Measurements from ENCODE around the gene CRELD2. TPM values are rescaled to one million over a fixed set of nuclear protein-coding genes. Genes with fewer than 3 reads are reported as not detected.
A peak's percentile ranks its signal among the peaks of the same experiment; 100 is the strongest.

CRELD2 gene
- total and polyA plus RNA-seq, 2 of the 8 experiments (the other 6 are each of a cell fraction or from before 2014, with no cell fraction given) = 24.5 to 36.6 TPM

DNA sequence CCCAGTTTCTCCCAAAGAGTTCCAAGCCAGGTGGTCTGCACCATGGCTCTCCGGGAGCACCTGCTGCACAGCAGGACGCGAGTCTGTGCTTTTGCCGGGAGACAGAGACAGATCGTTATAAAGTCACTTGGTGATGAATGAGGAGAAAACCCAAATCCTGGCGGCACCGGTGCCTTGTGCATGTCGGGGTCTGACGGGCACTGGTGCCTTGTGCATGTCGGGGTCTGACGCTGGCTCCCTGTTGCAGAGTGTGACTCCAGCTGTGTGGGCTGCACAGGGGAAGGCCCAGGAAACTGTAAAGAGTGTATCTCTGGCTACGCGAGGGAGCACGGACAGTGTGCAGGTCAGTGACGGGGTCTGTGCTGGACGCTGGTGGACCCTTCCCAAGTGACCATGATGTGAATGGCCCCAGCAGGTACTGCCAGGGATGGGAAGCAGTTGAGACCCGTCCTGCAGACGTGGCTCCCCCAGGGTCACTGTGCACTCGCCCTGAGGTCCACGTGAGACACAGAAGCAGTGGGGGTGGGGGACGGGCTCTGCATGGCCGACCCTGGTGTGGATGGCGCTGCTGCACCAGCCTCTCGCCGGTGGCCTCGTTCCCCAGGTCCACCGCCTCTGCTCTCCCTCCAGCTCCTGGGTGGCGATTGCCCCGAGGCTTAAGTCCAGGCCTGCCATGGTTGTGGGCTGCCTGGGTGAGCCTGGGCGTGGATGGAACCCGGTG, 5.8 kb downstream of the CRELD2 start:
- FAIRE-seq (no peak), DNase-seq (ENCODE audit: low read depth in 1 of 2, low spot score in 2 of 2) (no peak)
- peaks cover 0 to 3% (median 2%) of the 10 kb centered on the region in 4 experiments; a peak in 2 of 8 replicates for H3K36me3 ChIP-seq (ENCODE audit: control insufficient read depth in 2 of 4, insufficient read depth in 4 of 4, low read length in 3 of 4)
- ChIA-PET CTCF (ENCODE audit: partially characterized antibody) (interaction anchor here (0.9 to 1.1 kb wide), 3 partner anchors 106 to 157 kb away, joined by 3 read pairs; no protein-coding TSS in a partner anchor), POLR2A (ENCODE audit: partially characterized antibody) (no interaction called here)
- peaks cover 3% of the 10 kb centered on the region; the same call in 1 of the 2 replicates for H3K23me2 ChIP-seq (ENCODE audit: low read depth, low read length)
- H3K27me3 ChIP-seq (replicated peaks in 1 of 4; ENCODE audit: control insufficient read depth in 3 of 4, extremely low read depth in 1 of 4, insufficient read depth in 3 of 4, low read length in 3 of 4) = peaks cover 0 to 2% (median 0%) of the 10 kb centered on the region in 4 experiments; a peak in 3 of 7 replicates
- no peak overlapping the region for H2AK5ac ChIP-seq (ENCODE audit: low read depth, low read length)
- no peak overlapping the region for H4K5ac ChIP-seq (ENCODE audit: insufficient read length, low read depth, low read length)
- H3K79me1 ChIP-seq (ENCODE audit: low read depth, low read length) = no peaks in the 10 kb centered on the region
- H2BK20ac ChIP-seq (ENCODE audit: low read length) = no peak overlapping the region
- peaks cover 0 to 2% of the 10 kb centered on the region in 2 experiments for H4K20me1 ChIP-seq (replicated peaks in 1 of 2; ENCODE audit: control insufficient read depth in 1 of 2, insufficient read depth in 2 of 2, low read length in 2 of 2)
- no peaks in the 10 kb centered on the region; a peak in 2 of 7 replicates for H3K4me1 ChIP-seq (replicated peaks in 1 of 4; ENCODE audit: control insufficient read depth in 3 of 4, insufficient read depth in 4 of 4, low read length in 3 of 4)
- no peak overlapping the region for H3K4ac ChIP-seq (replicated peaks; ENCODE audit: insufficient read length, low read depth, low read length)
- no peak overlapping the region for H3K14ac ChIP-seq (ENCODE audit: insufficient read length)
- H3K18ac ChIP-seq (ENCODE audit: extremely low read depth, low read length) = no peak overlapping the region
- H3K4me3 ChIP-seq (ENCODE audit: extremely low read depth in 1 of 4, insufficient read depth in 2 of 4, low read depth in 3 of 4, low read length in 4 of 4) = no peak overlapping the region
- no peak overlapping the region for H3K56ac ChIP-seq (replicated peaks; ENCODE audit: insufficient read length, low read depth, low read length)
- no peak overlapping the region for H3K23ac ChIP-seq (ENCODE audit: insufficient read length)
- H2BK15ac ChIP-seq (ENCODE audit: low read length) = no peak overlapping the region
- no peak overlapping the region for H3K9ac ChIP-seq (replicated peaks in 1 of 4; ENCODE audit: extremely low read depth in 1 of 4, low read depth in 3 of 4, low read length in 3 of 4)
- 92% methylated on average over 31 of the region's 31 CpGs; no CpG with 5 or more reads in 1 of the 2 experiments for WGBS, 2 experiments (ENCODE audit: extremely low coverage in 1 of 2, insufficient coverage in 1 of 2, insufficient read length in 1 of 2, insufficient replicate concordance in 2 of 2, low coverage in 1 of 2, low lambda C conversion rate in 2 of 2, missing lambda C conversion rate in 1 of 2)
- H3K79me2 ChIP-seq (ENCODE audit: control insufficient read depth in 1 of 2, insufficient read depth in 2 of 2, low read length in 2 of 2) = no peaks in the 10 kb centered on the region
- H4K8ac ChIP-seq (ENCODE audit: extremely low read depth, insufficient read depth, low read length) = 0 out of 2 replicates have a peak overlapping the region, but pooled peaks have one; percentile 62
- H2BK12ac ChIP-seq (ENCODE audit: low read depth, low read length) = peak overlapping the region; percentile 68; the same call in 1 of the 2 replicates
- H3K27ac ChIP-seq (ENCODE audit: low read depth, low read length) = no peak overlapping the region
- H3K4me2 ChIP-seq (ENCODE audit: insufficient read depth in 1 of 2, low read depth in 2 of 2, low read length in 2 of 2) = no peak overlapping the region
- no peak overlapping the region for H2BK120ac ChIP-seq (replicated peaks; ENCODE audit: low read depth, low read length)
- H2AFZ ChIP-seq (ENCODE audit: low read length) = no peak overlapping the region
- H3K9me3 ChIP-seq (ENCODE audit: insufficient read depth in 2 of 2, low read depth in 1 of 2, low read length in 1 of 2) = no peaks in the 10 kb centered on the region
- H4K91ac ChIP-seq (replicated peaks; ENCODE audit: insufficient read length, low read length) = no peak overlapping the region
- no peak overlapping the region; the same call in 1 of the 2 replicates for H2BK5ac ChIP-seq (ENCODE audit: low read depth, low read length)
- TF ChIP-seq RFX5 (IDR thresholded peaks at IDR 0.05; ENCODE audit: borderline replicate concordance, low read depth, low read length) (no peak), YY1 (IDR thresholded peaks at IDR 0.05; ENCODE audit: low read depth, low read length) (no peak), SP2 (IDR thresholded peaks at IDR 0.05; ENCODE audit: low read length) (no peak), KDM5A (IDR thresholded peaks at IDR 0.05; ENCODE audit: low read length) (no peak), ATF3 (IDR thresholded peaks at IDR 0.05; ENCODE audit: insufficient read depth, low read depth, low read length) (no peak), RAD21 (IDR thresholded peaks at IDR 0.05 in 1 of 2, conservative IDR thresholded peaks at IDR 0.05 in 1 of 2; ENCODE audit: low read depth in 2 of 2, low read length in 2 of 2) (no peak), RXRA (IDR thresholded peaks at IDR 0.05; ENCODE audit: insufficient read depth, low read depth, low read length) (no peak), TCF12 (IDR thresholded peaks at IDR 0.05; ENCODE audit: low read depth, low read length) (no peak)
- TF ChIP-seq, protein P1, sequence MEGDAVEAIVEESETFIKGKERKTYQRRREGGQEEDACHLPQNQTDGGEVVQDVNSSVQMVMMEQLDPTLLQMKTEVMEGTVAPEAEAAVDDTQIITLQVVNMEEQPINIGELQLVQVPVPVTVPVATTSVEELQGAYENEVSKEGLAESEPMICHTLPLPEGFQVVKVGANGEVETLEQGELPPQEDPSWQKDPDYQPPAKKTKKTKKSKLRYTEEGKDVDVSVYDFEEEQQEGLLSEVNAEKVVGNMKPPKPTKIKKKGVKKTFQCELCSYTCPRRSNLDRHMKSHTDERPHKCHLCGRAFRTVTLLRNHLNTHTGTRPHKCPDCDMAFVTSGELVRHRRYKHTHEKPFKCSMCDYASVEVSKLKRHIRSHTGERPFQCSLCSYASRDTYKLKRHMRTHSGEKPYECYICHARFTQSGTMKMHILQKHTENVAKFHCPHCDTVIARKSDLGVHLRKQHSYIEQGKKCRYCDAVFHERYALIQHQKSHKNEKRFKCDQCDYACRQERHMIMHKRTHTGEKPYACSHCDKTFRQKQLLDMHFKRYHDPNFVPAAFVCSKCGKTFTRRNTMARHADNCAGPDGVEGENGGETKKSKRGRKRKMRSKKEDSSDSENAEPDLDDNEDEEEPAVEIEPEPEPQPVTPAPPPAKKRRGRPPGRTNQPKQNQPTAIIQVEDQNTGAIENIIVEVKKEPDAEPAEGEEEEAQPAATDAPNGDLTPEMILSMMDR (IDR thresholded peaks at IDR 0.05; ENCODE audit: control extremely low read depth in 1 of 3, insufficient read depth in 1 of 3, low read depth in 1 of 3, low read length in 3 of 3) = no peak
